OCI-LY1 (cell line): Measurements from ENCODE around the gene FILIP1L.
"Not testable (repeated sequence)": the region's sequence is repeated elsewhere in the genome, so short reads cannot be mapped to it uniquely, and the experiment has no call there.

Source experiments
- H2AFZ ChIP-seq: fragments of 200-600 bp; sonication (generic), shearing (Covaris generic); 2 replicates; pipeline ENCODE4 v1.6.0; 2014; ENCODE audit warnings: antibody characterized with exemption, mild to moderate bottlenecking, low read length
- H3F3A ChIP-seq: fragments of 200-600 bp; sonication (generic), shearing (Covaris generic); 2 replicates; pipeline ENCODE4 v1.6.0; 2014; ENCODE audit warnings: mild to moderate bottlenecking, antibody characterized with exemption, low read length, moderate library complexity; ENCODE audit not compliant: insufficient read depth
- H3K27ac ChIP-seq: fragments of 200-600 bp; sonication (generic); 2 replicates; pipeline ENCODE4 v1.5.1; 2014; ENCODE audit warnings: low read length, mixed run types, mild to moderate bottlenecking, low read depth; ENCODE audit not compliant: poor library complexity, severe bottlenecking
- H3K27me3 ChIP-seq: fragments of 200-600 bp; sonication (generic); 2 replicates; pipeline ENCODE4 v1.6.0; 2014; ENCODE audit warnings: antibody characterized with exemption, mild to moderate bottlenecking, low read length, moderate library complexity; ENCODE audit not compliant: insufficient read depth
- H3K36me3 ChIP-seq: fragments of 200-600 bp; sonication (generic); 2 replicates; pipeline ENCODE4 v1.6.1; 2014; ENCODE audit warnings: mild to moderate bottlenecking, antibody characterized with exemption, low read length, moderate library complexity, mixed read lengths; ENCODE audit not compliant: insufficient read depth
- H3K4me1 ChIP-seq: fragments of 200-600 bp; sonication (generic); 2 replicates; pipeline ENCODE4 v1.5.1; 2014; ENCODE audit warnings: mild to moderate bottlenecking, low read length, moderate library complexity; ENCODE audit not compliant: insufficient read depth, severe bottlenecking
- H3K4me2 ChIP-seq: fragments of 200-600 bp; sonication (generic), shearing (Covaris generic); 2 replicates; pipeline ENCODE4 v1.6.1; 2014; ENCODE audit warnings: low read length
- H3K4me3 ChIP-seq: fragments of 200-600 bp; sonication (generic); 2 replicates; pipeline ENCODE4 v1.5.1; 2014; ENCODE audit warnings: low read length, low read depth, mild to moderate bottlenecking, mixed read lengths; ENCODE audit not compliant: poor library complexity, severe bottlenecking
- H3K79me2 ChIP-seq: fragments of 200-600 bp; shearing (Covaris generic); 2 replicates; pipeline ENCODE4 v1.6.1; 2016; ENCODE audit warnings: mixed run types, low read length, mixed read lengths; ENCODE audit not compliant: insufficient read depth
- H3K9ac ChIP-seq: fragments of 200-600 bp; sonication (generic), shearing (Covaris generic); 2 replicates; pipeline ENCODE4 v1.6.1; 2014; ENCODE audit warnings: mild to moderate bottlenecking, low read length, mixed read lengths
- H3K9me2 ChIP-seq: fragments of 200-600 bp; sonication (generic), shearing (Covaris generic); 2 replicates; pipeline ENCODE4 v1.6.1; 2014; ENCODE audit warnings: low read depth, mild to moderate bottlenecking, low read length, mixed read lengths
- H3K9me3 ChIP-seq: fragments of 200-600 bp; shearing (Covaris generic); 2 replicates; pipeline ENCODE4 v1.6.1; 2014; ENCODE audit warnings: low read length, mixed read lengths
- H4K20me1 ChIP-seq: fragments of 200-600 bp; sonication (generic), shearing (Covaris generic); 2 replicates; pipeline ENCODE4 v1.6.0; 2016; ENCODE audit warnings: mild to moderate bottlenecking, low read length; ENCODE audit not compliant: insufficient read depth
- EZH2 ChIP-seq: fragments of 200-600 bp; sonication (generic), shearing (Covaris generic); IDR thresholded peaks from 2 replicates; pipeline ENCODE4 v1.8.0; 2017; ENCODE audit warnings: borderline replicate concordance, mixed run types, mild to moderate bottlenecking, antibody characterized with exemption, low read length, moderate library complexity, mixed read lengths
- TF ChIP-seq, protein P1 (sequence below): fragments of 200-600 bp; sonication (generic), shearing (Covaris generic); IDR thresholded peaks from 2 replicates; pipeline ENCODE4 v1.5.1; 2017; ENCODE audit warnings: mild to moderate bottlenecking, antibody characterized with exemption, low read length, moderate library complexity, mixed read lengths

FILIP1L gene

DNA sequence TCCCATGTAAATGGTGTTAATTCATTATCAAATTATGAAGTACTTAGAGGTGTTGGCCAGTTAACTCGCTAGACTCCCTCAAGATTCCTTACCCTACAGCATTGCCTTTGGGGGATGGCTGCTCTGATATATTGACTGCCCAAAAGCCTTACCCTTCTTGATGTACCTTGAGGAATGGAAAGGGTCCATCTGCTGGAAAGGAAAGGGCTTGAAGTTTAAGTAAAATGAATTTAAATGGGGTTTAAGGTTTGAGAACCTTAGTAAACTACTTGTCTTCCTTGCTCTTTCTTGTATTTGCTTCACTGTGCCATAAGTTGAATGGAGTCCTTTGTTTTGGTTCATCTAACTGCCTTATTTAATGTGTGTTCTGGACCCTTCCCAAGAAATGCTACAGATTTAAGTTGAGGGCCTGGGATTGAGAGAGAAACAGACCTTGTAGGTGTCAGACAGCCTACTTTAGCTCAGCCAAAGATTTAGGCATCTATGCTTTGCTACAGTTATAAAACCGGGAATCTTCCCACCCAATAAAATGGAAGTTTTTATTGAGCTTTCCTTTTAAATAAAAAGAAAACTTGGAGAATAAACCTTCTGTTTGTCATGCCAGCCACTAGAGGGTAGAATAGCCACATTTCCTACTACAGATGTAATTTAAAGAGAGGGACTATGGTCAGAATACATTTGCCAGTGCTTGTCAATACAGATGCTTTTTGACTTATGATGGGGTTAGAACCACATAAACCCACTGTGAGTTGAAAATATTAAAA is 271.3 kb downstream of the FILIP1L start:
- Histone ChIP-seq H3K27ac (no peak overlapping the region), H3K79me2 (no peaks in the 10 kb centered on the region)

DNA sequence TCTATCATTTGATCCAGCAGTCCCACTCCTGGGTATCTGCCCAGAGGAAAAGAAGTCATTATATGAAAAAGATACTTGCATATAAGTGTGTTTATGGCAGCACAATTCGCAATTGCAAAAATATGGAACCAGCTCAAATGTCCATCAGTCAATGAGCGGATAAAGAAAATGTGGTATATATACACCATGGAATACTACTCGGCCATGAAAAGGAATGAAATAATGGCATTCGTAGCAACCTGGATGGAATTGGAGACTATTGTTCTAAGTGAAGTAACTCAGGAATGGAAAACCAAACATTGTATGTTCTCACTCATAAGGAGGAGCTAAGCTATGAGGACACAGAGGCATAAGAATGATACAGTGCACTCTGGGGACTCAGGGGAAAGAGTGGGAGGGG is 272.4 kb downstream of the FILIP1L start:
- H3K27ac ChIP-seq, H3K9me3 ChIP-seq, H3K9ac ChIP-seq, H3K36me3 ChIP-seq, H3K4me2 ChIP-seq, H3K27me3 ChIP-seq, H3K9me2 ChIP-seq, H2AFZ ChIP-seq, H4K20me1 ChIP-seq, H3K79me2 ChIP-seq, H3K4me3 ChIP-seq, H3F3A ChIP-seq: not testable (repeated sequence)
- peaks cover 12% of the 10 kb centered on the region for H3K4me1 ChIP-seq

More for the DNA sequence above, 271.3 kb downstream of the FILIP1L start:
- TF ChIP-seq, protein P1, sequence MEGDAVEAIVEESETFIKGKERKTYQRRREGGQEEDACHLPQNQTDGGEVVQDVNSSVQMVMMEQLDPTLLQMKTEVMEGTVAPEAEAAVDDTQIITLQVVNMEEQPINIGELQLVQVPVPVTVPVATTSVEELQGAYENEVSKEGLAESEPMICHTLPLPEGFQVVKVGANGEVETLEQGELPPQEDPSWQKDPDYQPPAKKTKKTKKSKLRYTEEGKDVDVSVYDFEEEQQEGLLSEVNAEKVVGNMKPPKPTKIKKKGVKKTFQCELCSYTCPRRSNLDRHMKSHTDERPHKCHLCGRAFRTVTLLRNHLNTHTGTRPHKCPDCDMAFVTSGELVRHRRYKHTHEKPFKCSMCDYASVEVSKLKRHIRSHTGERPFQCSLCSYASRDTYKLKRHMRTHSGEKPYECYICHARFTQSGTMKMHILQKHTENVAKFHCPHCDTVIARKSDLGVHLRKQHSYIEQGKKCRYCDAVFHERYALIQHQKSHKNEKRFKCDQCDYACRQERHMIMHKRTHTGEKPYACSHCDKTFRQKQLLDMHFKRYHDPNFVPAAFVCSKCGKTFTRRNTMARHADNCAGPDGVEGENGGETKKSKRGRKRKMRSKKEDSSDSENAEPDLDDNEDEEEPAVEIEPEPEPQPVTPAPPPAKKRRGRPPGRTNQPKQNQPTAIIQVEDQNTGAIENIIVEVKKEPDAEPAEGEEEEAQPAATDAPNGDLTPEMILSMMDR, result peak; percentile 71
- no peak for TF ChIP-seq EZH2
- Histone ChIP-seq H3K9ac (no peak overlapping the region), H3K4me3 (no peak overlapping the region), H3K9me3 (no peaks in the 10 kb centered on the region), H3F3A (no peaks in the 10 kb centered on the region), H3K4me2 (no peak overlapping the region), H3K4me1 (peaks cover 12% of the 10 kb centered on the region), H2AFZ (no peak overlapping the region), H3K36me3 (no peaks in the 10 kb centered on the region), H3K27me3 (no peaks in the 10 kb centered on the region), H3K9me2 (no peaks in the 10 kb centered on the region), H4K20me1 (no peaks in the 10 kb centered on the region)

DNA sequence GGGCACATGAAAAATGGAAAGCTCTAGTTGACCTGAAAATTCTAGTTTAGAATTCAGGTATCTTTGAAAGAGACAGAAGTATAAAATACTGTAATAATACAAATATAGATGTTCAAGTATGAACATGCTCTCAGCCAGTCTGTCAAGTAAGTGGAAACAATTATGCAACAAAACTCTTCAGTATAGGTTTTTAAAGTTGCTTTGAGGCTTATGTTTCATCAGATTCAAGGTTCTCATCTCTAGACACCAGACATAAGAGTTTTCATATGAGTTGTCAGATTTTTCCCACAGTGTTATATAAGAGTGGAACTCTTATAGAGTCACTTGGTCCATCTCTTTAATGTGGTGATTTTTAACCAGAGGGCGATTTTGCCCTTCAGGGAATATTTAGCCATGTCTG is 274.7 kb downstream of the FILIP1L start:
- Histone ChIP-seq H3K4me1 (peaks cover 4% of the 10 kb centered on the region), H4K20me1 (no peaks in the 10 kb centered on the region), H3K4me2 (no peak overlapping the region), H3K27ac (no peak overlapping the region), H3K79me2 (no peaks in the 10 kb centered on the region), H3F3A (no peaks in the 10 kb centered on the region), H2AFZ (no peak overlapping the region), H3K9ac (no peak overlapping the region), H3K27me3 (no peaks in the 10 kb centered on the region), H3K4me3 (no peak overlapping the region), H3K36me3 (no peaks in the 10 kb centered on the region), H3K9me3 (no peaks in the 10 kb centered on the region), H3K9me2 (no peaks in the 10 kb centered on the region)
- TF ChIP-seq, protein P1, result no peak

DNA sequence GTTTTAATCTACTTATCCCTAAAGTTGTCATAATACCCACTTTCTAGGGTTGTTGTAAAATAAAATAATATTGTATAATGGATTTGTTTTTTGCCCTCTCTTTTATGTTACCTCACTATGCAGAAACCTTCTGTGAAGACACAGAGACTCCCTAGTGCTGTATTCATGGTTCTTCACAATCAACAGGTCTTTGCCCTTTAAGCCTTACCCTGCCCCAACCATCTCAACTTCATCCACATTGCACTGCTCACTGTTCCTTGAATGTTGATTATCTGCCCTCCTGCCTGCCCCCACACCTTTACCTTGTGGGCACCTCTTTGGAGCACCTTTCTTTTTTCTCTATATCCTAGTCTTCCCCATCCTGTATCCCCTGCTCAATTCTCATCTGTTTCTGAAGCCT is 275.5 kb downstream of the FILIP1L start:
- Histone ChIP-seq H2AFZ (no peak overlapping the region), H3K36me3 (no peaks in the 10 kb centered on the region), H3K9me2 (no peaks in the 10 kb centered on the region), H3K9me3 (no peaks in the 10 kb centered on the region), H3K4me2 (no peak overlapping the region), H3K4me1 (no peaks in the 10 kb centered on the region), H3K27ac (no peak overlapping the region), H3F3A (no peaks in the 10 kb centered on the region), H3K9ac (no peak overlapping the region), H3K27me3 (no peaks in the 10 kb centered on the region), H3K79me2 (no peaks in the 10 kb centered on the region), H3K4me3 (no peak overlapping the region), H4K20me1 (no peaks in the 10 kb centered on the region)
- TF ChIP-seq EZH2, result no peak
- TF ChIP-seq, protein P1, result no peak
